Breast epithelium (tissue), 4 donors: ENCODE results near the gene ZHX3. TPM values are rescaled to one million over a fixed set of nuclear protein-coding genes. Genes with fewer than 3 reads are reported as not detected.

Source experiments
- DNase-seq, 2 donors: peaks; one replicate each; pipeline ENCODE4 v3.0.0-alpha.2; 2019; ENCODE audit warnings: low spot score in 2 of 2
- H3K27ac ChIP-seq, 2 donors: fragments of 200-600 bp; sonication (generic) in 1 of 2; one replicate each; pipeline ENCODE4 v1.5.1; 2016 to 2019; ENCODE audit warnings: mild to moderate bottlenecking in 1 of 2
- H3K27me3 ChIP-seq, 2 donors: fragments of 200-600 bp; sonication (generic) in 1 of 2; one replicate each; pipeline versions ENCODE4 v1.5.1 to v1.6.0; 2017 to 2019; ENCODE audit warnings: control low read depth in 1 of 2, mild to moderate bottlenecking in 1 of 2
- H3K36me3 ChIP-seq: fragments of 200-600 bp; one replicate; pipeline ENCODE4 v1.5.1; 2019
- H3K4me1 ChIP-seq, 2 donors: fragments of 200-600 bp; sonication (generic); one replicate each; pipeline ENCODE4 v1.5.1; 2016 to 2019; ENCODE audit warnings: control low read depth in 1 of 2
- H3K4me3 ChIP-seq, 3 donors: fragments of 200-600 bp; sonication (generic); 1 replicate in 2 of 3; 2 replicates in 1 of 3; pipeline ENCODE4 v1.5.1; 2016 to 2019; ENCODE audit warnings: mild to moderate bottlenecking in 3 of 3, moderate library complexity in 2 of 3
- H3K9me3 ChIP-seq, 2 donors: fragments of 200-600 bp; sonication (generic) in 1 of 2; one replicate each; pipeline ENCODE4 v1.5.1; 2016 to 2019; ENCODE audit warnings: control low read depth in 1 of 2
- POLR2A ChIP-seq: fragments of 450-650 bp; IDR thresholded peaks from one replicate; pipeline ENCODE4 v1.6.1; 2016; ENCODE audit warnings: antibody characterized with exemption, mild to moderate bottlenecking, moderate library complexity
- POLR2AphosphoS5 ChIP-seq, 3 donors: sonication (generic); formaldehyde crosslinking; IDR thresholded peaks; one replicate each; pipeline ENCODE4 v1.6.1; 2017; ENCODE audit warnings: antibody characterized with exemption in 3 of 3
- intact Hi-C: fragments of 100-400 bp; cut with DNase I; formaldehyde crosslinking; loops from one replicate; pipeline ENCODE4 v1.15.1; 2023; ENCODE audit warnings: low total_unique reads
- total RNA-seq, 3 donors: library from RNA; depleted of rRNA; stranded (reverse); fragments of >200 nt; gene quantifications; one replicate each; pipeline ENCODE4 v1.1.0, GENCODE V29; 2016
- TF ChIP-seq, protein P1 (sequence below), 3 donors: fragments of 450-650 bp; IDR thresholded peaks; one replicate each; pipeline ENCODE4 v1.5.1; 2016 to 2017; ENCODE audit warnings: antibody characterized with exemption in 3 of 3, mild to moderate bottlenecking in 3 of 3, moderate library complexity in 3 of 3

The ZHX3 gene
- total RNA-seq, 3 donors from 2014 or later: 34.4 to 35.7 (median 34.6) TPM

DNA sequence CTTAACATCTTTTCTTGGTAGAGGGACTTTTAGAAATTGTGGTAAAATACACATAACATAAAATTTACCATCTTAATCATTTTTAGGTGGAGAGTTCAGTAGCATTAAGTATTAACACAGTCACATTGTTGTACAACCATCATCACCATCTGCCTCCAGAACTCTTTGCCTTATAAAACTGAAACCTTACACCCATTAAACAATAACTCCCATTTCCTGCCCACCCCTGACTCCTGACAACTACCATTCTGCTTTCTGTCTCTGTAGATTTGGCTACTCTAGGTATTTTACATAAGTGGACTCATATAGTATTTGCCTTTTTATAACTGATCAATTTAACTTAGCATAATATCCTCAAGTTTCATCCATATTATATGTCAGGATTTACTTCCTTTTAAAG lies 88.7 kb downstream of the ZHX3 start:
- Histone ChIP-seq H3K36me3 (no peaks in the 10 kb centered on the region), H3K4me1 (peaks cover 0 to 3% of the 10 kb centered on the region in 2 donors), H3K27me3 (no peaks in the 10 kb centered on the region), H3K9me3 (no peaks in the 10 kb centered on the region), H3K4me3 (no peak overlapping the region), H3K27ac (no peak overlapping the region)
- TF ChIP-seq POLR2AphosphoS5 (IDR thresholded peaks at IDR 0.05) (no peak), POLR2A (no peak)
- TF ChIP-seq, protein P1, sequence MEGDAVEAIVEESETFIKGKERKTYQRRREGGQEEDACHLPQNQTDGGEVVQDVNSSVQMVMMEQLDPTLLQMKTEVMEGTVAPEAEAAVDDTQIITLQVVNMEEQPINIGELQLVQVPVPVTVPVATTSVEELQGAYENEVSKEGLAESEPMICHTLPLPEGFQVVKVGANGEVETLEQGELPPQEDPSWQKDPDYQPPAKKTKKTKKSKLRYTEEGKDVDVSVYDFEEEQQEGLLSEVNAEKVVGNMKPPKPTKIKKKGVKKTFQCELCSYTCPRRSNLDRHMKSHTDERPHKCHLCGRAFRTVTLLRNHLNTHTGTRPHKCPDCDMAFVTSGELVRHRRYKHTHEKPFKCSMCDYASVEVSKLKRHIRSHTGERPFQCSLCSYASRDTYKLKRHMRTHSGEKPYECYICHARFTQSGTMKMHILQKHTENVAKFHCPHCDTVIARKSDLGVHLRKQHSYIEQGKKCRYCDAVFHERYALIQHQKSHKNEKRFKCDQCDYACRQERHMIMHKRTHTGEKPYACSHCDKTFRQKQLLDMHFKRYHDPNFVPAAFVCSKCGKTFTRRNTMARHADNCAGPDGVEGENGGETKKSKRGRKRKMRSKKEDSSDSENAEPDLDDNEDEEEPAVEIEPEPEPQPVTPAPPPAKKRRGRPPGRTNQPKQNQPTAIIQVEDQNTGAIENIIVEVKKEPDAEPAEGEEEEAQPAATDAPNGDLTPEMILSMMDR (IDR thresholded peaks at IDR 0.05): no peak
- no peak for DNase-seq
- intact Hi-C loops: no loop called here

- no peaks in the 10 kb centered on the region for H3K36me3 ChIP-seq
- no peak for DNase-seq
- H3K27me3 ChIP-seq: no peaks in the 10 kb centered on the region
- TF ChIP-seq, protein P1 (IDR thresholded peaks at IDR 0.05): no peak
- TF ChIP-seq POLR2A (no peak), POLR2AphosphoS5 (IDR thresholded peaks at IDR 0.05) (no peak)
- intact Hi-C loops: no loop called here
- H3K27ac ChIP-seq: no peak overlapping the region
- H3K4me3 ChIP-seq: no peak overlapping the region
- H3K9me3 ChIP-seq: no peaks in the 10 kb centered on the region
- H3K4me1 ChIP-seq: peaks cover 0 to 3% of the 10 kb centered on the region in 2 donors
Observed at GRCh38 chr20:41226426-41226825, 91.1 kb downstream of the ZHX3 start.

- TF ChIP-seq POLR2AphosphoS5 (IDR thresholded peaks at IDR 0.05): no peak
- no peak for TF ChIP-seq POLR2A
- TF ChIP-seq, protein P1 (IDR thresholded peaks at IDR 0.05): no peak
- no peaks in the 10 kb centered on the region for H3K9me3 ChIP-seq
- H3K4me3 ChIP-seq: no peak overlapping the region
- H3K27me3 ChIP-seq: no peaks in the 10 kb centered on the region
- H3K27ac ChIP-seq: peak overlapping the region in 1 of 2 donors; percentile 9
- intact Hi-C loops: no loop called here
- no peak for DNase-seq
- H3K4me1 ChIP-seq: peaks cover 0 to 3% of the 10 kb centered on the region in 2 donors
- no peaks in the 10 kb centered on the region for H3K36me3 ChIP-seq
Observed at GRCh38 chr20:41225091-41225490, 92.4 kb downstream of the ZHX3 start.

- Histone ChIP-seq H3K36me3 (no peaks in the 10 kb centered on the region), H3K9me3 (no peaks in the 10 kb centered on the region), H3K27me3 (no peaks in the 10 kb centered on the region), H3K4me1 (peaks cover 0 to 3% of the 10 kb centered on the region in 2 donors), H3K4me3 (no peak overlapping the region), H3K27ac (no peak overlapping the region)
- intact Hi-C loops: no loop called here
- DNase-seq: no peak
- TF ChIP-seq POLR2AphosphoS5 (IDR thresholded peaks at IDR 0.05): no peak
- TF ChIP-seq, protein P1 (IDR thresholded peaks at IDR 0.05): no peak
- no peak for TF ChIP-seq POLR2A
Observed at GRCh38 chr20:41224281-41224680, 93.2 kb downstream of the ZHX3 start.

DNA sequence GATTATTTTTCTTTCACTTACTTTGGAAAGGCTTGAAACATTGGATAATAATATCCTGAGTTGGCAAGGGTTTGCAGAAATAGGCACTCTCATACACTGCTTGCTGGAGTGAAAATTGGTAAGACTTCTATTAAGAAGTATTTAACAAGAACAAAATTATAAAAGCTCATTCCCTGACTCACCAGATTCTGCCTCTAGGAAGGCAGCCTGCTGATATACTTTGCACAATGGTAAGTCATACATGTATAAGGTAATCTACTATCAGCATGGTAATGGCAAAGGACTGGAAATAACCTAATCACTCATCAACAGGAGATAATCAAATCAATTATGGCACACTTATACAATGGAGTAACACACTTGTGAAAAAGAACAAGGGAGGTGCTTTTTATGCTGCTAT lies 94.4 kb downstream of the ZHX3 start:
- Histone ChIP-seq H3K27ac (peak overlapping the region; percentile 68 to 83), H3K36me3 (no peaks in the 10 kb centered on the region), H3K4me1 (peaks cover 0 to 3% of the 10 kb centered on the region in 2 donors), H3K27me3 (no peaks in the 10 kb centered on the region), H3K4me3 (no peak overlapping the region), H3K9me3 (no peaks in the 10 kb centered on the region)
- TF ChIP-seq POLR2A: no peak
- TF ChIP-seq, protein P1 (IDR thresholded peaks at IDR 0.05): no peak
- TF ChIP-seq POLR2AphosphoS5 (IDR thresholded peaks at IDR 0.05): no peak
- no peak for DNase-seq
- intact Hi-C loops: no loop called here
